Testis (tissue), 2 donors: ENCODE measurements around the gene ADAMTS16.

Source experiments
- CTCF ChIP-seq, 3 experiments: fragments of 450-650 bp in 2 of 3; fragments of 200-600 bp in 1 of 3; sonication (generic) in 1 of 3; IDR thresholded peaks; one replicate each; pipeline ENCODE4 v1.5.1; 2016 to 2019; ENCODE audit warnings: antibody characterized with exemption in 3 of 3, mild to moderate bottlenecking in 2 of 3, moderate library complexity in 1 of 3
- POLR2A ChIP-seq: fragments of 450-650 bp; IDR thresholded peaks from one replicate; pipeline ENCODE4 v1.6.1; 2017; ENCODE audit warnings: antibody characterized with exemption, mild to moderate bottlenecking, moderate library complexity

GRCh38 chr5:5221724-5222123, 81.6 kb downstream of the ADAMTS16 start:
- no peak for TF ChIP-seq CTCF (IDR thresholded peaks at IDR 0.05)
- TF ChIP-seq POLR2A, result no peak
